Posterior cingulate gyrus (tissue), 11 donors: ENCODE measurements around the gene COA1.
"Not testable (repeated sequence)": the region's sequence is repeated elsewhere in the genome, so short reads cannot be mapped to it uniquely, and the experiment has no call there.

Experiments used
- DNase-seq, 10 donors: peaks; one replicate each; pipeline versions ENCODE4 v3.0.0 to v3.0.0-alpha.2; 2020 to 2021; ENCODE audit warnings: mixed read lengths in 3 of 10
- intact Hi-C: fragments of 100-400 bp; cut with DNase I; formaldehyde crosslinking; loops from one replicate; pipeline ENCODE4 v1.15.1; 2023

The COA1 gene

DNA sequence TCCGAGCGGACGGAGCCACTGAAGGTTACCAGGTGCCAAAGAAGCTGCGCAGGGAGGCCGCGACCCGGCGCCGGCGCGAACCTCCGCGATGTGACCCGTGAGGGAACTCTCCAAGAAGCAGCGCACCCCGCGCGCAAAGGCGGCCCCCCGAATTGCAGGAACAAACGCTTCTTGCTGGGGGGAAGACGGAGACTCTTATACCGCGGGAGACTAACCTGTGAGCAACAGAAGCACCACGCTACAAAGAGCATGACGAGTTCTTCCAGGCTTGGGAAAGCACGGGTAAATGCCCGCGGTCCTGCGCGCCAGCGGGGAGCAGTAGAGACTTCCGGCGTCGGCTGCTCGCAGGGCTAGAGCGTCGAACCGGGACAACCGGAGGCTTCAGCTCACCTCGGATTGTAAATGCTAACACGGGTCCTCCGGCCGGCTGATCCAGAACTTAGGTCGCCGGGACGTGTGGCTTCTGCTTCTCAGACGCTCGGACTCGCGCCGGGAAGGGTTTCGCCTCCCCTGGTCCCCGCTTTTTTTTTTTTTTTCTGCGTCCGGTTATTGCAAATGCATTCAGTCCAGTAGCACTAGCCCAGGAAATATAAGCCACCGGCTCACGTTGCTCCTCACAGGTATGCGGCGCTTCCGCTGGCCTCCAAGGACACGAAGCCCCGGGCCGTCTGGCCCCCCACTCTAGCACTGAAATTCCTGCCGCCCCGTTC is at the start of gene COA1:
COA1 (minus strand) TSS at position 310 of the 710 bp plus-strand sequence. CDS start 80,909 bp downstream, outside the sequence.
- intact Hi-C loops = loop anchor here (2.0 to 10.0 kb wide), 5 partner anchors 29 to 795 kb away; partner anchors contain the start of genes MRPL32, PSMA2 and STK17A
- peak; percentile 82 to 98 (median 88) for DNase-seq

DNA sequence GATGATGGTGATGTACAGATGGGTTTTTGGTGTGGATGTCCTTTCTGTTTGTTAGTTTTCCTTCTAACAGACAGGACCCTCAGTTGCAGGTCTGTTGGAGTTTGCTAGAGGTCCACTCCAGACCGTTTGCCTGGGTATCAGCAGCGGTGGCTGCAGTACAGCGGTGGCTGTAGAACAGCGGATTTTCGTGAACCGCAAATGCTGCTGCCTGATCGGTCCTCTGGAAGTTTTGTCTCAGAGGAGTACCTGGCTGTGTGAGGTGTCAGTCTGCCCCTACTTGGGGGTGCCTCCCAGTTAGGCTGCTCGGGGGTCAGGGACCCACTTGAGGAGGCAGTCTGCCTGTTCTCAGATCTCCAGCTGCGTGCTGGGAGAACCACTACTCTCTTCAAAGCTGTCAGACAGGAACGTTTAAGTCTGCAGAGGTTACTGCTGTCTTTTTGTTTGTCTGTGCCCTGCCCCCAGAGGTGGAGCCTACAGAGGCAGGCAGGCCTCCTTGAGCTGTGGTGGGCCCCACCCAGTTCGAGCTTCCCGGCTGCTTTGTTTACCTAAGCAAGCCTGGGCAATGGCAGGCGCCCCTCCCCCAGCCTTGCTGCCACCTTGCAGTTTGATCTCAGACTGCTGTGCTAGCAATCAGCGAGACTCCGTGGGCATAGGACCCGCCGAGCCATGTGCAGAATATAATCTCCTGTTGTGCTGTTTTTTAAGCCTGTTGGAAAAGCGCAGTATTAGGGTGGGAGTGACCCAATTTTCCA is 49.1 kb upstream of the COA1 start:
- intact Hi-C loops, DNase-seq: not testable (repeated sequence)

DNA sequence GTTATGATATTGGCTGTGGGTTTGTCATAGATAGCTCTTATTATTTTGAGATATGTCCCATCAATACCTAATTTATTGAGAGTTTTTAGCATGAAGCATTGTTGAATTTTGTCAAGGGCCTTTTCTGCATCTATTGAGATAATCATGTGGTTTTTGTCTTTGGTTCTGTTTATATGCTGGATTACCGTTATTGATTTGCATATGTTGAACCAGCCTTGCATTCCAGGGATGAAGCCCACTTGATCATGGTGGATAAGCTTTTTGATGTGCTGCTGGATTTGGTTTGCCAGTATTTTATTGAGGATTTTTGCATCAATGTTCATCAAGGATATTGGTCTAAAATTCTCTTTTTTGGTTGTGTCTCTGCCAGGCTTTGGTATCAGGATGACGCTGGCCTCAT is 45.9 kb upstream of the COA1 start:
- intact Hi-C loops = not testable (repeated sequence)

GRCh38 chr7:43773268-43773667 is 43.9 kb upstream of the COA1 start:
- intact Hi-C loops, DNase-seq: not testable (repeated sequence)

More for the DNA sequence above, 45.9 kb upstream of the COA1 start:
- not testable (repeated sequence) for DNase-seq

DNA sequence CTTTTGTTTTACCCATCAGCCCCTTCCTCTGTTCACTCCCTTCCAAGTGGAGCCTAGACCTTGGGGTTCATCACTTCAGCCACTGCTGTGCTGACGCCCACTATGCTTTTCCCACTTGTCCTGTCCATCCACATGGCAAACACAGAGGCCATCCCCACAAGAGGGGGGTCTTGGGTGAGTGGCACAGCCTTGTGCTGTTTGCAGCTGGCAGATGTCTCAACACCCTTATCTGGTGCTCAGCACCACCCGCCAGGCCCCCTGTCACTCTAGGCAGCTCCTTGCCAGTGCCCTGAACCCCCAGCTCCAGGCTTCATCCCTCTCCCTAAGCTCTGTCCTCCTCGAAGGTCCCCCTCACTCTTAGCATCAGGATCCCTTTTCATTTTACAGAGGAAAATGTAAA is 42.2 kb upstream of the COA1 start:
- DNase-seq = no peak
- intact Hi-C loops = no loop called here

- DNase-seq = no peak
- intact Hi-C loops = no loop called here
Measured at GRCh38 chr7:43771128-43771527, 41.8 kb upstream of the COA1 start.

GRCh38 chr7:43769791-43770465 is 40.6 kb upstream of the COA1 start:
- intact Hi-C loops = no loop called here
- no peak for DNase-seq

GRCh38 chr7:43769281-43769680 is 40.0 kb upstream of the COA1 start:
- intact Hi-C loops = no loop called here
- DNase-seq = no peak

GRCh38 chr7:43768887-43769272 is 39.6 kb upstream of the COA1 start:
- no peak for DNase-seq
- intact Hi-C loops = no loop called here

DNA sequence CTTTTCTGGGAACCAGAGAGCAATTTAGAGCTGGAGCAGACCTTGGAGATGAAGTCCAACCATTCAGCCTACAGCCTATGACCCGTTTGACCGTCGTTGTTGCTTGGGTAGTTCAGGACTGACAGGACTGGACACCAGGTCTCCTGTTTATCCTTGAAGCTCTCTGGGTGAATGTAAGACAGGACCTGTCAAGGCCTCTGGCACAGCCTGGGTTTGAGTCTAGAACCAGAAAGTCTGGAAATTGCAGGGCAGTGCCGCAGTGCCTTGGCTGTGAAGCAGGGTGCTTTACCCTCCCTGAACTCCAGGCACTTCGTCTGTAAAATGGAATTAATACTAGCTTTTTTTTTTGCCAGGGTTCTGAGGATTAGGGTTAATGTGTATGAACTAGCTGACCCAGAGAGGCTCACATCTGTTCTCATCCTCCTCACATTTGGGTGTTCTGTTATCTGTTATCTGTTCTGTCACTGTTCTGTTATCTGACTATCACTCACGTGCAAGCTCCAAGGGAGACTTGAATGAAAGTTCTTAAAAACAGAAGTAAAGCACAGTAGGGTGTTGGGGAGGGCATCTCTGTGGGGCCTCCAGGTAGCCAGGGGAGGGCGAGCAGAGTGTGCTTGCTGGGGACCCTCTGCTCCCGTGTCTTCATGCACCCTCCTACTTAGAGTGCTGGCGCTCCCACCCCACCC is 39.0 kb upstream of the COA1 start:
- no peak for DNase-seq
- intact Hi-C loops = no loop called here

DNA sequence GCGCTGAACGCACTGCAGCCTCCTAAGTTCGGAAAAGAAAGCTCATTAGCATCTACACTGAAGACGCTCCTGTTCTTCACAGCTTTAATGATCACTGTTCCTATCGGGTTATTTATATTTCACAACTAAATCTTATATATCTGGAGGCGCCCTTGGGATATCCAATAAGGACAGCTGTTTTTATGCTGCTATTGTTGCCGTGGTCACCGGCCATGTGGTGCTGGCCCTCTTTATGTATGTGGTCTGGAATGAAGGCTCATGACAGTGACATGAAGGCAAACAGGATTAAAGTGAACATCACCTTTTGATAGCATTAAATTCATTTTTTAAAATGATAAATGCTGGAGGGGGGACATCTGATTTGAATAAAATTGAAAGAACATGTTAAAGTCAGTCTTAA is 38.0 kb upstream of the COA1 start:
- intact Hi-C loops = no loop called here
- DNase-seq = no peak

- intact Hi-C loops = no loop called here
- DNase-seq = no peak
Measured at GRCh38 chr7:43766564-43766963, 37.2 kb upstream of the COA1 start.

GRCh38 chr7:43764807-43765491 is 35.6 kb upstream of the COA1 start:
- DNase-seq = no peak
- intact Hi-C loops = no loop called here

DNA sequence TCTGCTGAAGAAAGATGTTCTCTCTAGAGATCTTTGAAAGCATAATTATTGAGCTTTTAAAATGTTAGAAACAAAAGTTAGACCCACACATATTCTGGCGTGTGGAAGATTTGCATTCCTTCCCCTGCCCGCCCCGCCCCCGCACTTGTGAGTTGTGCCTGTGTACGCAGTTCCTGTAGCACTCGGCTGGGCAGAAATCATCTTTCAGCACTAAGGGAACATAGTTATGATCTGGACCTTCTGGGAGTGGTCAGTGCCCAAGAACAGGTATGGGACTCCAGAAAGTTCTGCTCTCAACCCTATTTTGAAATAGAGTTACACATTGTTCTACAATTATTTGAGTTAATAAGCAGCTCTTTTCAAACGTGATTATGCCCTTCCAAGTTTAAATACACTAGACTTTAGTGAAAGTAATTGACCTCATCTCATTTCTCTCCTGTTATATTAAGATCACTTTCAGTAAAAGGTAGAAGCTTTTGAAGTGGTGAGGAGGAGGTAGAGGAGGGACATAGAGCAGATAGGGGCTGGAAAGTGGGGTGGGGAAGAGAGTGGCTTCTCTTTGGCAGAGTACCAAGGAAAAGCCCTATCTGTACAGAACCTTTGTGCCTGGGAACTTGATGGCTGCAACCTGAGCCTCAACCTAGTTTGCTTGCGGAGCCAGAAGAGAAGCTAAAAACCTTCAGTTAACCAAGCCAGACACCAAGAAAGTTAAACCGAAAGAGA is 34.9 kb upstream of the COA1 start:
- no peak for DNase-seq
- intact Hi-C loops = no loop called here

GRCh38 chr7:43763183-43763582 is 33.9 kb upstream of the COA1 start:
- DNase-seq = no peak
- intact Hi-C loops = no loop called here

GRCh38 chr7:43761938-43762692 is 32.8 kb upstream of the COA1 start:
- intact Hi-C loops = no loop called here
- no peak for DNase-seq

- DNase-seq = no peak
- intact Hi-C loops = no loop called here
Measured at GRCh38 chr7:43761382-43761781, 32.1 kb upstream of the COA1 start.

DNA sequence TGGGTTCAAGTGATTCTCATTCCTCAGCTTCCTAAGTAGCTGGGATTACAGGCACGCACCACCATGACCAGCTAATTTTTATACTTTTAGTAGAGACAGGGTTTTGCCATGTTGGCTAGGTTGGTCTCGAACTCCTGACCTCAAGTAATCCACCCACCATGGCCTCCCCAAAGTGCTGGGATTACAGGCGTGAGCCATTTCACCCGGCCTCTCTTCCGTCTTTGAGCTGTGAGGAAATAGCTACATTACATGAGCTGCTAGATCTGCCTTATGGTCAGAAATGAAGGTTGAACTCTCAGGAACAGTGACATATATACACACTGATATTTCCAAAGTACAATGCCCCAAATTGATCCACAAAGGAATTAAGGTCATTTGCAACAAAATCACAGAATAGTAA is 31.5 kb upstream of the COA1 start:
- intact Hi-C loops = no loop called here
- DNase-seq = no peak
